GM20431 (cell line): ENCODE results near the gene NTNG1.

Experiments used
- in situ Hi-C: fragments of 300-500 bp; cut with MseI, MboI; formaldehyde crosslinking; loops from one replicate; pipeline ENCODE4 v1.15.0; 2020; ENCODE audit warnings: low sequenced_read_pairs; ENCODE audit not compliant: unreplicated experiment

NTNG1 gene

GRCh38 chr1:107526524-107527198 is 385.8 kb downstream of the NTNG1 start:
- in situ Hi-C loops, result loop anchor here (25.0 kb wide), 1 partner anchor 239 kb away; no protein-coding TSS in a partner anchor

GRCh38 chr1:107529511-107530149 is 388.8 kb downstream of the NTNG1 start:
- in situ Hi-C loops, result loop anchor here (25.0 kb wide), 1 partner anchor 242 kb away; no protein-coding TSS in a partner anchor

- in situ Hi-C loops, result loop anchor here (25.0 kb wide), 1 partner anchor 243 kb away; no protein-coding TSS in a partner anchor
Observed at GRCh38 chr1:107530543-107530942, 389.7 kb downstream of the NTNG1 start.

- in situ Hi-C loops, result loop anchor here (25.0 kb wide), 1 partner anchor 244 kb away; no protein-coding TSS in a partner anchor
Observed at GRCh38 chr1:107531065-107531908, 390.4 kb downstream of the NTNG1 start.

GRCh38 chr1:107532318-107532717 is 391.5 kb downstream of the NTNG1 start:
- in situ Hi-C loops, result loop anchor here (25.0 kb wide), 1 partner anchor 245 kb away; no protein-coding TSS in a partner anchor
